Esophagus squamous epithelium (tissue), 5 donors: Measurements from ENCODE around the gene LDLRAD2. TPM values are rescaled to one million over a fixed set of nuclear protein-coding genes. Genes with fewer than 3 reads are reported as not detected.

Source experiments
- DNase-seq: peaks from one replicate; lab custom pipeline; 2025; lab: John Stamatoyannopoulos, UW
- H3K27ac ChIP-seq, 4 donors: fragments of 200-600 bp; sonication (generic); one replicate each; pipeline ENCODE4 v1.5.1; 2016 to 2019; ENCODE audit warnings: mild to moderate bottlenecking in 1 of 4
- H3K27me3 ChIP-seq, 4 donors: fragments of 200-600 bp; sonication (generic); 1 replicate in 3 of 4; 2 replicates in 1 of 4; pipeline versions ENCODE4 v1.5.1 to v1.6.0; 2017 to 2021; ENCODE audit warnings: antibody characterized with exemption in 1 of 4
- H3K36me3 ChIP-seq, 3 donors: fragments of 200-600 bp; sonication (generic); one replicate each; pipeline ENCODE4 v1.5.1; 2016 to 2019
- H3K4me1 ChIP-seq, 3 donors: fragments of 200-600 bp; sonication (generic); one replicate each; pipeline ENCODE4 v1.5.1; 2017 to 2019
- H3K4me3 ChIP-seq, 4 donors: fragments of 200-600 bp; sonication (generic); 1 replicate in 3 of 4; 2 replicates in 1 of 4; pipeline ENCODE4 v1.5.1; 2016 to 2019; ENCODE audit warnings: mild to moderate bottlenecking in 2 of 4, moderate library complexity in 1 of 4
- H3K9me3 ChIP-seq, 3 donors: fragments of 200-600 bp; sonication (generic); one replicate each; pipeline ENCODE4 v1.5.1; 2016 to 2019
- CTCF ChIP-seq, 6 experiments: fragments of 450-650 bp in 4 of 6; fragments of 200-600 bp in 2 of 6; sonication (generic) in 2 of 6; IDR thresholded peaks; one replicate each; pipeline ENCODE4 v1.5.1; 2016 to 2019; ENCODE audit warnings: antibody characterized with exemption in 6 of 6, mild to moderate bottlenecking in 4 of 6, moderate library complexity in 4 of 6
- POLR2A ChIP-seq, 4 donors: fragments of 450-650 bp; IDR thresholded peaks; one replicate each; pipeline ENCODE4 v1.6.1; 2017; ENCODE audit warnings: antibody characterized with exemption in 4 of 4, mild to moderate bottlenecking in 4 of 4, moderate library complexity in 3 of 4
- WGBS, 2 donors: methylation state at CpG; one replicate each; pipeline ENCODE4 v1.1.5; 2018; 5-methylcytosine and 5-hydroxymethylcytosine counted together
- intact Hi-C: fragments of 100-400 bp; cut with DNase I; formaldehyde crosslinking; loops from one replicate; pipeline ENCODE4 v1.15.0; 2022
- total RNA-seq, 4 donors: library from RNA; depleted of rRNA; stranded (reverse); fragments of >200 nt; gene quantifications; one replicate each; pipeline ENCODE4 v1.1.0, GENCODE V29; 2016
- donor health status: DM: yes; HTN: yes; CAD: no.

Gene LDLRAD2
- total RNA-seq, 4 donors from 2014 or later, result not detected

DNA sequence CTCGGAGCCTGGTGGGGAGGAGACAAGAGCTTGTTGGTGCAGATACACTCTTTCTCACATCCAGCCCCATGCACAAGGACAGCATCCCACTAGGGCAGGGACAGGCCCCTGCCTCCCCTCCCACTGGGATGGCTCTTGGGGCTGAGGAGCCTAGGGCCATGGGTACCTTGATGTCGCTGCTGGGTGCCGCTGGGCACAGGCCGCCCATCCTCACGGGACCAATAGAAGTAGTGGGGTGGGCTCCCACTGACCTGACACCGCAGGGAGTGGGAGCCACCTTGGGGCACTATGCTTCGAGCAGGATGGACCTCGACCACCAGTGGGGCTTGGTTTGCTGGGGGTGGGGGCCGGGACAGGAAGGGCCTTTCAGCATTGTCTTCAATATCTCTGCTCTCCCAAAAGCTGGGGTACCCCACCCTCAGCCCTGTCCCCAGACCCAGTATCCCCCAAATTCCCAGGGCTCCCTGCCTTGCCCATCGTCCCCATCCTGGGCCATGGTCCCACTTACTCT is 47.7 kb downstream of the LDLRAD2 start:
- H3K27me3 ChIP-seq, result no peaks in the 10 kb centered on the region
- H3K27ac ChIP-seq, result peak overlapping the region in 1 of 4 donors; percentile 28
- 80 to 96% methylated on average over 2 to 4 of the region's 10 CpGs for WGBS, 2 donors
- H3K4me1 ChIP-seq, result peaks cover 0 to 13% (median 4%) of the 10 kb centered on the region in 3 donors
- no peaks in the 10 kb centered on the region for H3K9me3 ChIP-seq
- no peak overlapping the region for H3K4me3 ChIP-seq
- peaks cover 16 to 93% (median 54%) of the 10 kb centered on the region in 3 donors for H3K36me3 ChIP-seq
- TF ChIP-seq POLR2A (IDR thresholded peaks at IDR 0.05), result no peak
- no peak for TF ChIP-seq CTCF (IDR thresholded peaks at IDR 0.05)
- intact Hi-C loops, result no loop called here
- DNase-seq, result no peak

DNA sequence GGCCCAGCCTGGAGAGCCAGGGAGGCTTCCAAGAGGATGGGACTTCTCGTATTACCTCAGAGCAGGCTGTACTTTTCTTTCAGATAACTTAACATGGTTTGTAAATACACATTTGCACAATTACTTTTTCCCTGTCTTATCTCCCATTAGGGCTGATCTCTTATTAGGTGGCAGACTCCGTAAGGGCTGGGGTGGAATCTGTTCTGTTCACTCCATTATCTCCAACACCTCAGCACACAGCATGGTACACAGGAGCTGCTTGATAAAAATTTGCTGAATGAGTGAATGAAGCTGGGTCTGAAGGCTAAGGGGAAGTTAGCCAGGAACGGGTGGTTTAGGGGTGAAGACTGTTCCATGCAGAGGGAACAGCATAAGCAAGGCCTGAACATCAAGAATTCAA is 48.9 kb downstream of the LDLRAD2 start:
- no peak for DNase-seq
- Histone ChIP-seq H3K9me3 (no peaks in the 10 kb centered on the region), H3K36me3 (peaks cover 6 to 93% (median 52%) of the 10 kb centered on the region in 3 donors), H3K4me3 (no peak overlapping the region), H3K27ac (peak overlapping the region in 2 of 4 donors; percentile 28 to 33), H3K27me3 (no peaks in the 10 kb centered on the region), H3K4me1 (peaks cover 0 to 13% (median 4%) of the 10 kb centered on the region in 3 donors)
- intact Hi-C loops, result no loop called here
- no peak for TF ChIP-seq POLR2A (IDR thresholded peaks at IDR 0.05)
- TF ChIP-seq CTCF (IDR thresholded peaks at IDR 0.05), result no peak
- WGBS, 2 donors, result 87 to 92% methylated on average over 3 of the region's 3 CpGs

DNA sequence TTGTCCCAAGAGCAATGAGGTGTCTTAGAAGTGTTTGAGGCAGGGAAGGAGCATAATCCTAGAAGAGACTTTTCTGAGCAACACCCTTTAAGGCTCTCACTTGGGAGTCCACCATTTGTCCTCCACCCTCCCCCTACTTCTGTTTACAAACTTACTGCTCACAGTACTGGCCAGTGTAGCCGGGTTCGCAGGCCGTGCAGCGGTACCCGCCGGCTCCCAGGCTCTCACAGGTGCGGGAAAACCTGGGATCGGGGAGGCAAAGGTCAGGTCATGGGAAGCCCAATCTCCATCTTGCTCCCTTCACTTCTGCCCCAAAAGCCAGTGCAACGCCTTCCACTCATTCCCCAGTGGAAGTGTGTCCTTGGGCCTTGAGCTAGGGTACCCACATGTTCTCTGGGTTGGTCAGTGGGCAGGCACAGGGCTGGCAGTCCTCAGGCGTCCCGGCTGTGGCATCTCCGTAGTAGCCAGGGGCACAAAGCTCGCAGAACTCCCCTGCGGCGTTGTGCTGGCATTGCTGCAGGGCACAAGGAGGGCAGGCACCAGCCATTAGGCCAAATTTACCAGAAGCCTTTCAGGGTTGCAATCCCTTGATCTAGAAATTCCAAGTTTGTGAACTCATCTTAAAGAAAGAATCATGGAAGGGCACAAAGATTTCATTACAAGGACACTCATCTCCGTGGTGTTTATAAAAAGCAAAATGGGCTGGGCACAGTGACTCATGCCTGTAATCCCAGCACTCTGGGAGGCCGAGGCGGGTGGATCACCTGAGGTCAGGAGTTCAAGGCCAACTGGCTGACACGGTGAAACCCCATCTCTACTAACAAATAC is 49.8 kb downstream of the LDLRAD2 start:
- DNase-seq, result no peak
- intact Hi-C loops, result no loop called here
- WGBS, 2 donors, result 49 to 65% methylated on average over 9 of the region's 19 CpGs
- Histone ChIP-seq H3K9me3 (no peaks in the 10 kb centered on the region), H3K4me1 (peaks cover 0 to 13% (median 4%) of the 10 kb centered on the region in 3 donors), H3K36me3 (peaks cover 6 to 92% (median 50%) of the 10 kb centered on the region in 3 donors), H3K4me3 (no peak overlapping the region), H3K27me3 (no peaks in the 10 kb centered on the region), H3K27ac (peak overlapping the region in 3 of 4 donors; percentile 62 to 82 (median 72))
- no peak for TF ChIP-seq POLR2A (IDR thresholded peaks at IDR 0.05)

GRCh38 chr1:21863981-21864380 is 51.9 kb downstream of the LDLRAD2 start:
- Histone ChIP-seq H3K4me3 (no peak overlapping the region), H3K9me3 (no peaks in the 10 kb centered on the region), H3K27me3 (no peaks in the 10 kb centered on the region), H3K4me1 (peaks cover 0 to 13% (median 4%) of the 10 kb centered on the region in 3 donors), H3K36me3 (peaks cover 13 to 88% (median 36%) of the 10 kb centered on the region in 3 donors), H3K27ac (peak overlapping the region in 2 of 4 donors; percentile 0 to 28)
- TF ChIP-seq CTCF (IDR thresholded peaks at IDR 0.05), result no peak
- no peak for TF ChIP-seq POLR2A (IDR thresholded peaks at IDR 0.05)
- intact Hi-C loops, result no loop called here
- WGBS, 2 donors, result 95 to 100% methylated on average over 5 to 8 of the region's 12 CpGs
- DNase-seq, result no peak

GRCh38 chr1:21864730-21865129 is 52.7 kb downstream of the LDLRAD2 start:
- Histone ChIP-seq H3K4me3 (no peak overlapping the region), H3K27ac (peak overlapping the region in 2 of 4 donors; percentile 2 to 52), H3K36me3 (peaks cover 13 to 88% (median 30%) of the 10 kb centered on the region in 3 donors), H3K9me3 (no peaks in the 10 kb centered on the region), H3K4me1 (peaks cover 5 to 19% (median 8%) of the 10 kb centered on the region in 3 donors), H3K27me3 (no peaks in the 10 kb centered on the region)
- intact Hi-C loops, result no loop called here
- no peak for DNase-seq
- TF ChIP-seq POLR2A (IDR thresholded peaks at IDR 0.05) (no peak), CTCF (IDR thresholded peaks at IDR 0.05) (no peak)
- 97% methylated on average over 4 of the region's 27 CpGs; no CpG with 5 or more reads in 1 of the 2 donors for WGBS, 2 donors
